ENCODE measurements around the gene PAWR.

Gene PAWR

DNA sequence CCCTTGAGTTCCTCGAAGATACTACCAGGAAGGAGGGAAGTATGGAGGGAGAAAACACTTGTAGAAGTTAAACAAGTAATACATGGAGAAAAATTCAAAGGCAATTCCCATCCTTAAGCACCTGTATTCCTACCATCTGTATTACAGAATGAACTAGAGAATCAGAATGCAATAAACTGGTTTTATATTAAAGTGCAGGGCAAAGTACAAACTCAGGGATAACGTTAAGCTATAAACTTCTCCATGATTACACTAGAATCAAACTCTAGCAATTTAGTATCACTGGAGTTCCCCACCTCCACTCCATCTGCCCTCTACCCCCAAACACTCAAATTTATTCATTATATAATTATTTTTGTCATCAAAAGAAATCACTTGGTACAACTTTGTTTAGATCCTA, 13.1 kb downstream of the PAWR start (continued):
- TF ChIP-seq ZNF843 (tag by site-specific recombination; IDR thresholded peaks at IDR 0.05) (no peak), TRIM28 (IDR thresholded peaks at IDR 0.05; ENCODE audit: borderline replicate concordance, low read length) (no peak)

DNA sequence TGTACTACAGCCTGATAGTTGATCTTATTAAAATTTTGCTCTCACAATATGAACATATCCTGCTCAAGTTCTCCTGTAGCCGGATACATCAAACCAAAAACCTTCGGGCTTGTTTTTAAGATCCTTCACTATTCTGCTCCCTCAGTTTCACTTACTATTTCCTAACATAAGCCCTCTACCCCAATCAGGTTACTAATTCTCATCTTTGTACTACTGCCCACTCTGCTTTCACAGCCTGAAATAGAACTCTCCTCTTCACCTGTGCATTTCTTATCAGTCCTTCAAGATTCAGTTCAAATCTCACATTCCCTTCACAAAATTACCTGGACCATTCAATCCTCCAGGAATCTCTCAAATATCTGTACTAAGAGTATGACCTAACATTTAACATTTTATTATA, 14.2 kb downstream of the PAWR start:
- ChIA-PET CTCF (no interaction called here), POLR2A (no interaction called here)
- Histone ChIP-seq H3K9me3 (ENCODE audit: control insufficient read depth, insufficient read depth, low read depth, low read length) (no peaks in the 10 kb centered on the region), H3K4me3 (ENCODE audit: low read depth, low read length) (no peak overlapping the region), H3K36me3 (ENCODE audit: control insufficient read depth in 2 of 2, insufficient read depth in 1 of 2, low read length in 2 of 2) (no peaks in the 10 kb centered on the region), H3K27ac (ENCODE audit: extremely low read depth, low read depth, low read length) (no peak overlapping the region), H3K4me1 (ENCODE audit: control insufficient read depth, insufficient read depth, low read length) (peaks cover 13% of the 10 kb centered on the region)
- TF ChIP-seq ZNF416 (tag by site-specific recombination; IDR thresholded peaks at IDR 0.05) (no peak), GFI1B (tag by site-specific recombination; IDR thresholded peaks at IDR 0.05) (no peak)

DNA sequence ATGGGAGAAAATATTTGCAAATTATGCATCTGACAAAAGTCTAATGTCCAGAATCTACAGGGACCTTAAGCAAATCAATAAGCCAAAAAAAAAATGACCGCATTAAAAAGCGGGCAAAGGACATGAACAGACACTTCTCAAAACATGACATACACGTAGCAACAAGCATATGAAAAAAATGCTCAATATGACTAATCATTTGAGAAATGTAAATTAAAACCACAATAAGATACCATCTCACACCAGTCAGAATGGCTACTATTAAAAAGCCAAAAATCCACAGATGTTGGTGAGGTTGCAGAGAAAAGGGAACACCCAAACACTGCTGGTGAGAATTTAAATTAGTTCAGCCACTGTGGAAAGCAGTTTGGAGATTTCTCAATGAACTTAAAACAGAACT, 16.1 kb downstream of the PAWR start:
- H3K4me1 ChIP-seq (ENCODE audit: control insufficient read depth, insufficient read depth, low read length) = peaks cover 9% of the 10 kb centered on the region
- ChIA-PET POLR2A (interaction anchor here (1.6 kb wide), 1 partner anchor 9 kb away, joined by 4 read pairs; no protein-coding TSS in a partner anchor), CTCF (no interaction called here)

More for the DNA sequence above, 16.1 kb downstream of the PAWR start:
- H3K27ac ChIP-seq (ENCODE audit: extremely low read depth, low read depth, low read length) = no peak overlapping the region
- TF ChIP-seq ZBTB7A (tag by site-specific recombination; IDR thresholded peaks at IDR 0.05; ENCODE audit: low read depth) = no peak
- TF ChIP-seq ZNF629 (tag by site-specific recombination; IDR thresholded peaks at IDR 0.05) = no peak
- TF ChIP-seq, protein P1, sequence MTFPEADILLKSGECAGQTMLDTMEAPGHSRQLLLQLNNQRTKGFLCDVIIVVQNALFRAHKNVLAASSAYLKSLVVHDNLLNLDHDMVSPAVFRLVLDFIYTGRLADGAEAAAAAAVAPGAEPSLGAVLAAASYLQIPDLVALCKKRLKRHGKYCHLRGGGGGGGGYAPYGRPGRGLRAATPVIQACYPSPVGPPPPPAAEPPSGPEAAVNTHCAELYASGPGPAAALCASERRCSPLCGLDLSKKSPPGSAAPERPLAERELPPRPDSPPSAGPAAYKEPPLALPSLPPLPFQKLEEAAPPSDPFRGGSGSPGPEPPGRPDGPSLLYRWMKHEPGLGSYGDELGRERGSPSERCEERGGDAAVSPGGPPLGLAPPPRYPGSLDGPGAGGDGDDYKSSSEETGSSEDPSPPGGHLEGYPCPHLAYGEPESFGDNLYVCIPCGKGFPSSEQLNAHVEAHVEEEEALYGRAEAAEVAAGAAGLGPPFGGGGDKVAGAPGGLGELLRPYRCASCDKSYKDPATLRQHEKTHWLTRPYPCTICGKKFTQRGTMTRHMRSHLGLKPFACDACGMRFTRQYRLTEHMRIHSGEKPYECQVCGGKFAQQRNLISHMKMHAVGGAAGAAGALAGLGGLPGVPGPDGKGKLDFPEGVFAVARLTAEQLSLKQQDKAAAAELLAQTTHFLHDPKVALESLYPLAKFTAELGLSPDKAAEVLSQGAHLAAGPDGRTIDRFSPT (tag by site-specific recombination; IDR thresholded peaks at IDR 0.05) = no peak
- TF ChIP-seq ZBTB17 (tag by site-specific recombination; IDR thresholded peaks at IDR 0.05) = no peak
- TF ChIP-seq ZNF341 (tag by site-specific recombination; IDR thresholded peaks at IDR 0.05; ENCODE audit: low read depth) = no peak
- TF ChIP-seq KLF1 (tag by site-specific recombination; IDR thresholded peaks at IDR 0.05) = no peak
- no peak for TF ChIP-seq ZNF114 (tag by site-specific recombination; IDR thresholded peaks at IDR 0.05)
- TF ChIP-seq MZF1 (tag by site-specific recombination; IDR thresholded peaks at IDR 0.05; ENCODE audit: borderline replicate concordance) = no peak
- no peak for TF ChIP-seq ZNF792 (tag by site-specific recombination; IDR thresholded peaks at IDR 0.05)
- TF ChIP-seq, protein P2, sequence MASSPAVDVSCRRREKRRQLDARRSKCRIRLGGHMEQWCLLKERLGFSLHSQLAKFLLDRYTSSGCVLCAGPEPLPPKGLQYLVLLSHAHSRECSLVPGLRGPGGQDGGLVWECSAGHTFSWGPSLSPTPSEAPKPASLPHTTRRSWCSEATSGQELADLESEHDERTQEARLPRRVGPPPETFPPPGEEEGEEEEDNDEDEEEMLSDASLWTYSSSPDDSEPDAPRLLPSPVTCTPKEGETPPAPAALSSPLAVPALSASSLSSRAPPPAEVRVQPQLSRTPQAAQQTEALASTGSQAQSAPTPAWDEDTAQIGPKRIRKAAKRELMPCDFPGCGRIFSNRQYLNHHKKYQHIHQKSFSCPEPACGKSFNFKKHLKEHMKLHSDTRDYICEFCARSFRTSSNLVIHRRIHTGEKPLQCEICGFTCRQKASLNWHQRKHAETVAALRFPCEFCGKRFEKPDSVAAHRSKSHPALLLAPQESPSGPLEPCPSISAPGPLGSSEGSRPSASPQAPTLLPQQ (tag by site-specific recombination; IDR thresholded peaks at IDR 0.05) = no peak
- TF ChIP-seq, protein P3, sequence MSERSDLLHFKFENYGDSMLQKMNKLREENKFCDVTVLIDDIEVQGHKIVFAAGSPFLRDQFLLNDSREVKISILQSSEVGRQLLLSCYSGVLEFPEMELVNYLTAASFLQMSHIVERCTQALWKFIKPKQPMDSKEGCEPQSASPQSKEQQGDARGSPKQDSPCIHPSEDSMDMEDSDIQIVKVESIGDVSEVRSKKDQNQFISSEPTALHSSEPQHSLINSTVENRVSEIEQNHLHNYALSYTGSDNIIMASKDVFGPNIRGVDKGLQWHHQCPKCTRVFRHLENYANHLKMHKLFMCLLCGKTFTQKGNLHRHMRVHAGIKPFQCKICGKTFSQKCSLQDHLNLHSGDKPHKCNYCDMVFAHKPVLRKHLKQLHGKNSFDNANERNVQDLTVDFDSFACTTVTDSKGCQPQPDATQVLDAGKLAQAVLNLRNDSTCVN (tag by site-specific recombination; optimal IDR thresholded peaks at IDR 0.05) = no peak
- TF ChIP-seq, protein P4, sequence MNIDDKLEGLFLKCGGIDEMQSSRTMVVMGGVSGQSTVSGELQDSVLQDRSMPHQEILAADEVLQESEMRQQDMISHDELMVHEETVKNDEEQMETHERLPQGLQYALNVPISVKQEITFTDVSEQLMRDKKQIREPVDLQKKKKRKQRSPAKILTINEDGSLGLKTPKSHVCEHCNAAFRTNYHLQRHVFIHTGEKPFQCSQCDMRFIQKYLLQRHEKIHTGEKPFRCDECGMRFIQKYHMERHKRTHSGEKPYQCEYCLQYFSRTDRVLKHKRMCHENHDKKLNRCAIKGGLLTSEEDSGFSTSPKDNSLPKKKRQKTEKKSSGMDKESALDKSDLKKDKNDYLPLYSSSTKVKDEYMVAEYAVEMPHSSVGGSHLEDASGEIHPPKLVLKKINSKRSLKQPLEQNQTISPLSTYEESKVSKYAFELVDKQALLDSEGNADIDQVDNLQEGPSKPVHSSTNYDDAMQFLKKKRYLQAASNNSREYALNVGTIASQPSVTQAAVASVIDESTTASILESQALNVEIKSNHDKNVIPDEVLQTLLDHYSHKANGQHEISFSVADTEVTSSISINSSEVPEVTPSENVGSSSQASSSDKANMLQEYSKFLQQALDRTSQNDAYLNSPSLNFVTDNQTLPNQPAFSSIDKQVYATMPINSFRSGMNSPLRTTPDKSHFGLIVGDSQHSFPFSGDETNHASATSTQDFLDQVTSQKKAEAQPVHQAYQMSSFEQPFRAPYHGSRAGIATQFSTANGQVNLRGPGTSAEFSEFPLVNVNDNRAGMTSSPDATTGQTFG (tag by site-specific recombination; IDR thresholded peaks at IDR 0.05; ENCODE audit: borderline replicate concordance) = no peak
- H3K36me3 ChIP-seq (ENCODE audit: control insufficient read depth in 2 of 2, insufficient read depth in 1 of 2, low read length in 2 of 2) = no peaks in the 10 kb centered on the region
- no peaks in the 10 kb centered on the region for H3K9me3 ChIP-seq (ENCODE audit: control insufficient read depth, insufficient read depth, low read depth, low read length)
- H3K4me3 ChIP-seq (ENCODE audit: low read depth, low read length) = no peak overlapping the region
